Measurements from ENCODE around the gene LETM1. TPM values are rescaled to one million over a fixed set of nuclear protein-coding genes. Genes with fewer than 3 reads are reported as not detected.

Gene LETM1
- total and polyA plus RNA-seq, 2 of the 13 experiments (the other 11 are each of a cell fraction or from before 2014, with no cell fraction given) = 9.7 to 41.6 TPM

- TF ChIP-seq ZFYVE20 (CRISPR knock-in tag; IDR thresholded peaks at IDR 0.05; ENCODE audit: borderline replicate concordance, low read depth) (no peak), ZNF160 (CRISPR knock-in tag; IDR thresholded peaks at IDR 0.05) (no peak), PLRG1 (conservative IDR thresholded peaks at IDR 0.05) (no peak), ZNF460 (CRISPR knock-in tag; IDR thresholded peaks at IDR 0.05; ENCODE audit: borderline replicate concordance) (no peak), ZNF143 (CRISPR knock-in tag; IDR thresholded peaks at IDR 0.05) (no peak), NFIC (IDR thresholded peaks at IDR 0.05; ENCODE audit: low read length) (no peak), ZNF101 (CRISPR knock-in tag; IDR thresholded peaks at IDR 0.05; ENCODE audit: borderline replicate concordance, low read depth) (no peak), SKI (IDR thresholded peaks at IDR 0.05; ENCODE audit: partially characterized antibody) (no peak), ARHGAP35 (CRISPR knock-in tag; IDR thresholded peaks at IDR 0.05; ENCODE audit: borderline replicate concordance) (no peak), POLR2AphosphoS5 (IDR thresholded peaks at IDR 0.05; ENCODE audit: low read depth, low read length) (0 out of 2 replicates have a peak, but pooled peaks have one; percentile 7), FOSL2 (CRISPR knock-in tag; IDR thresholded peaks at IDR 0.05) (no peak), ZNF687 (CRISPR knock-in tag; IDR thresholded peaks at IDR 0.05) (peak; percentile 4), ZNF230 (CRISPR knock-in tag; IDR thresholded peaks at IDR 0.05) (no peak), ATF2 (CRISPR knock-in tag; IDR thresholded peaks at IDR 0.05) (no peak), NCOA2 (CRISPR knock-in tag; IDR thresholded peaks at IDR 0.05) (no peak)
Measured at GRCh38 chr4:1799387-1800375, 56.3 kb downstream of the LETM1 start (continued).
